IPS-15b (cell line): ENCODE results near the gene PVR.
"Not testable (repeated sequence)": the region's sequence is repeated elsewhere in the genome, so short reads cannot be mapped to it uniquely, and the experiment has no call there.

ENCODE experiments used
- H3K27me3 ChIP-seq: one replicate; pipeline ENCODE4 v1.6.1; 2013; ENCODE audit warnings: low read length; ENCODE audit not compliant: control insufficient read depth, insufficient read depth
- H3K36me3 ChIP-seq: one replicate; pipeline ENCODE4 v1.6.1; 2013; ENCODE audit warnings: low read length; ENCODE audit not compliant: control insufficient read depth, insufficient read depth
- H3K4me1 ChIP-seq: one replicate; pipeline ENCODE4 v1.6.1; 2013; ENCODE audit warnings: mild to moderate bottlenecking, low read length; ENCODE audit not compliant: control insufficient read depth, insufficient read depth
- H3K4me3 ChIP-seq: one replicate; pipeline ENCODE4 v1.5.1; 2013; ENCODE audit warnings: low read depth, low read length
- H3K9ac ChIP-seq: one replicate; pipeline ENCODE4 v1.6.1; 2013; ENCODE audit warnings: low read depth, mild to moderate bottlenecking, low read length
- H3K9me3 ChIP-seq: one replicate; pipeline ENCODE4 v1.6.1; 2013; ENCODE audit warnings: mild to moderate bottlenecking, low read length; ENCODE audit not compliant: control insufficient read depth, insufficient read depth

Gene PVR

DNA sequence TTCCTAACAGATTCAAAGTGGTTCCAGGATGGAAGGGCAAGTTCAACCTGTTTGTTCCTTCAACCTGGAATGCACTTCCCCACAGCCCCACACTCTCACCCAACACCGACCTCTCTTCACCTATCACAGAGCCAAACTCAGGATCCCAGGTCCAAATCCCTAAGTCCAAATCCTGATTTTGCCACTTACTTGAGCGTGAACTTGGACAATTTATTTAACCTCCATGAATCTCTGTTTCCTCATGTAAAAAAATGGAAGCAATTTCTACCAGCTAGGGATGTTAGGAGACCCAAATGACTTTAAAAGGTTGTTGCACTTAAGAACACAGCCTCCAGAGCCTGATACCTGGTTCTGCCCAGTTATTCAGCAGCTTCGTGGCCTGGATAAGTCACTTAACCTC lies 35.8 kb upstream of the PVR start:
- Histone ChIP-seq H3K27me3 (no peaks in the 10 kb centered on the region), H3K9ac (peak overlapping the region; percentile 16), H3K4me1 (peaks cover 18% of the 10 kb centered on the region), H3K9me3 (no peaks in the 10 kb centered on the region), H3K4me3 (no peak overlapping the region), H3K36me3 (no peaks in the 10 kb centered on the region)

DNA sequence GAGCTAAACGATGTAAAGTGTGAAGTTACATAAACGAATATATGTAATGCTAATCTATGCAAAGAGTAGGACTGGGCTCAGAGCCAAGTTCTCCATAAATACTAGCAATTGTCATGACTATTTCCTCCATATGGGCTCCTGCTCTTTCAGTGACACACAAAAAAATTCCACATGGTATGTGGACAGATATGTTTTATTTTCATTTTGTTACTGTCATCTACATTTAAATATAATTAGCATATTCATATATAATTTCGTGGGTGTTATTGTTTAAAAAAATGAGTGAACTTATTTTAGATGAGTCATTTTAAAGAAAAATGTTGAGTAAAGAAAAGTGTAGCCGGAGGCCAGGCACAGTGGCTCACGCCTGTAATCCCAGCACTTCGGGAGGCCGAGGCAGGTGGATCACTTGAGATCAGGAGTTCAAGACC lies 35.3 kb upstream of the PVR start:
- Histone ChIP-seq H3K4me1 (peaks cover 17% of the 10 kb centered on the region), H3K4me3 (no peak overlapping the region), H3K9ac (no peak overlapping the region)

GRCh38 chr19:44609219-44609618 lies 34.5 kb upstream of the PVR start:
- Histone ChIP-seq H3K9me3 (no peaks in the 10 kb centered on the region), H3K4me1 (peaks cover 10% of the 10 kb centered on the region), H3K27me3 (no peaks in the 10 kb centered on the region), H3K36me3 (no peaks in the 10 kb centered on the region), H3K4me3 (no peak overlapping the region), H3K9ac (no peak overlapping the region)

More for the DNA sequence above, 35.3 kb upstream of the PVR start:
- Histone ChIP-seq H3K27me3 (no peaks in the 10 kb centered on the region), H3K9me3 (no peaks in the 10 kb centered on the region), H3K36me3 (no peaks in the 10 kb centered on the region)

- H3K9me3 ChIP-seq, H3K27me3 ChIP-seq, H3K9ac ChIP-seq, H3K4me1 ChIP-seq, H3K4me3 ChIP-seq, H3K36me3 ChIP-seq: not testable (repeated sequence)
Observed at GRCh38 chr19:44610497-44610896, 33.2 kb upstream of the PVR start.

DNA sequence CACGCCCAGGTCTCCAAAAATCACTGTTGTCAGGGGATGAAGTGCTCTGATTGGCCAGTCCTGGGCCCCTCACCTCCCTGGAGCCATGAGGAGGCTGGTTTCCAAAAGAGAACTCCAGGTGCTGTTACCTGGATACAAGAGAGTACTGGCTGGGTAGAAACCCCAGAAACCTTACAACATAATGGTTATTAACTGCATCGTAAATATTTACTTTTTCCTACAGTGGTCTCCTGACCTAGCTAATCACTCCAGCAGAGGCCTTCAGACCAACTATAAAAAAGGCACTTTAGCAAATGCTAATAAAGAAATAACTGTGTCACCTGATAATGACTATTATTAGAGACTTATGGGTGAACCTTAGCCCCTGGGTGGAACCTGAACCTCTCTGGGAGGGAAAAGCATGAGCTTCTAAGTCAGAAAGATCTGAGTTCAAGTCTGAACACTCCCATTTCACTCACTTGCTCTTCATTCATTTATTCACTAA lies 31.9 kb upstream of the PVR start:
- Histone ChIP-seq H3K9ac (no peak overlapping the region), H3K9me3 (no peaks in the 10 kb centered on the region), H3K4me1 (peaks cover 5% of the 10 kb centered on the region), H3K4me3 (no peak overlapping the region), H3K36me3 (no peaks in the 10 kb centered on the region), H3K27me3 (no peaks in the 10 kb centered on the region)

DNA sequence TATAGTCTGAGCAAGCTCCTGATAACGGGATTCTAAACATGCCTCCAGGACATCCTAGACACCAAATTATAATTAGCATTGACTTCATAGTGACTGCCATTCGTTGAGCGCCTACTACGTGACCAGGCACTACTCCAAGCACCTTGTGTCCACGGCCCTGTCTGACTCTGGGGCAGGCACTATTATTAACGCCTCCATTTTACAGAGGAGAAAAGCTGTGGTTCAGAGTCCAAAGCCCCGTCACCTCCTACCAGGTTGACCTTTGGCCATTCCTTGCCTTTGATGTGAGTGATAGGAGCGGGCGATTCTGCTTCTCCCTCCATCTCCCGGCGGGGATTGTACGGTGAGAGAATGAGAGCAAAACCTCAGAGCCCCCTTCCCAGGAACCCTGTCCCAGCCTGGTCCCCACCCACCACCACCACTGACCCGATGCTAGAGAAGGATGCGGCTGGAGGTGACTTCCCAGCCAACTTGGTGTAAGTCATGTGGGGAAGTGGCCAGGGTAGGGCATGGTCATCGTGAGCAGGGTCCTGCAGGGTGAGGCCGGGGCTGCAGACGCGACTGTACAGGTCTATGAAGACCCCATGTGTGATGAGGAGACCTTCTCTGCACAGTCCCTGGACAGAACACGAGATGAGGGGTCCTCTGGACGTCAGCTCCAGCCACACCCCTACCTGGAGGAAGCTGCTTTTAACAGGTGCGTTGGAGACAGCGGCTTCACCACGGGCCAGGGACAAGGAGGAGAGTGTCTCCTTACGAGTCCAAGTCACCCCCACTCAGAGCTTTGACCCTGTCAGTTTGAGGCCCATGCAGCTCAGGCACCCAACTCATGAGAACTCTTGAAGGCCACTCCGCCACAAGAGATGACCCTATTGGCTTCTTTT lies 30.2 kb upstream of the PVR start, which contains the start of gene IGSF23:
TSS of gene IGSF23 (plus strand) at position 269 of the 884 bp plus-strand sequence. CDS start at position 352, 83 bp downstream.
- Histone ChIP-seq H3K4me1 (no peaks in the 10 kb centered on the region), H3K9ac (no peak within 1 kb of the TSS), H3K27me3 (no peaks in the 10 kb centered on the region), H3K9me3 (no peaks in the 10 kb centered on the region), H3K4me3 (no peak within 1 kb of the TSS), H3K36me3 (no peaks in the 10 kb centered on the region)

DNA sequence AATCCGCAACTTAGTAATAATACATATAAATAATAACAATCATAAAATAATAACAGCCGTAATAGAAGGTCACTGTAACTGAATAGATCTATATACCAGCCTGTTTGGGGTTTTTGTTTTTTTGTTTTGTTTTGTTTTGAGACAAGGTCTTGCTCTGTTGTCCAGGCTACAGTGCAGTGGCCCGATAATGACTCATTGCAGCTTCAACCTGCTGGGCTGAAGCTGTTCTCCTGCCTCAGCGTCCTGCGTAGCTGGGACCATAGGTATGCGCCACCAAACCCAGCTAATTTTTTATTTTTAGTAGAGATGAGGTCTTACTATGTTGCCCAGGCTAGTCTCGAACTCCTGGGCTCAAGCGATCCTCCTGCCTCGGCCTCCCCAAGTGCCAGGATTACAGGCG lies 29.4 kb upstream of the PVR start:
- Histone ChIP-seq H3K9me3 (no peaks in the 10 kb centered on the region), H3K36me3 (no peaks in the 10 kb centered on the region), H3K4me1 (no peaks in the 10 kb centered on the region), H3K27me3 (no peaks in the 10 kb centered on the region), H3K9ac (no peak overlapping the region), H3K4me3 (no peak overlapping the region)

- Histone ChIP-seq H3K36me3 (no peaks in the 10 kb centered on the region), H3K9ac (no peak overlapping the region)
Observed at GRCh38 chr19:44615863-44616247, 27.9 kb upstream of the PVR start.

DNA sequence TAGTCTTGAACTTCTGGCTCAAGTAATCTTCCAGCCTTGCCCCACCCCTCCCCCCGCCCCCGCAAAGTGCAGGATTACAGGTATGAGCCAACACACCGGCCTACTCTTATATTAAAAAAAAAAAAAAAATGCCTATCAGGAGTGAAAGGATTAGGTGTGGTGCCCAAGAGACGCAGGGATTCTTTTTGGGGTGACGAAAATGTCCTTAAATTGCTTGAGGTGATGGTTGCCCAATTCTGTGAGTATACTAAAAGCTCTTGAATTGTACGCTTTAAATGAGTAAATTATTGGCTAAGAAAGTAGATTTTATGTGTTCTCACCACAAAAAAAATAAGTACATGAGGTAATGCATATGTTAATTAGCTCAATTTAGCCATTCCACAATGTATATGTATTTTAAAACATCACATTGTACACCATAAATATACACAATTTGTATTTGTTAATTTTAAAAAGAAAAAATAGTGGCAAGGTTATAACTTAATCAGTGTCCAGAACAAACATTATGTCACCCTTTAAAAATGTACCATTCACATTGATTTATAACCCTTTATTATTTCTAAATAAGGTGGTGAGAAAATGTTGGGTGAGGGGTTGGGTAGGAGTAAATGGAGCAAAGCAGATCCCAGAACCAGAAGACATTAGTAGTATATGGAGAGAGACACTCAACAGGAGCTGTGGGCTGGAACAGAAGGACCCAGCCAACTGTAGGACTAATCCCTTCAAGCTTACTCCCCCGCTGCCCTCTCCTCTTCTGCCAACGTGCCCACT lies 26.4 kb upstream of the PVR start:
- Histone ChIP-seq H3K36me3 (no peaks in the 10 kb centered on the region), H3K9ac (no peak overlapping the region), H3K9me3 (no peaks in the 10 kb centered on the region), H3K4me3 (no peak overlapping the region), H3K27me3 (no peaks in the 10 kb centered on the region), H3K4me1 (no peaks in the 10 kb centered on the region)

More at GRCh38 chr19:44615863-44616247, 27.9 kb upstream of the PVR start:
- Histone ChIP-seq H3K4me1 (no peaks in the 10 kb centered on the region), H3K9me3 (no peaks in the 10 kb centered on the region), H3K4me3 (no peak overlapping the region), H3K27me3 (no peaks in the 10 kb centered on the region)

DNA sequence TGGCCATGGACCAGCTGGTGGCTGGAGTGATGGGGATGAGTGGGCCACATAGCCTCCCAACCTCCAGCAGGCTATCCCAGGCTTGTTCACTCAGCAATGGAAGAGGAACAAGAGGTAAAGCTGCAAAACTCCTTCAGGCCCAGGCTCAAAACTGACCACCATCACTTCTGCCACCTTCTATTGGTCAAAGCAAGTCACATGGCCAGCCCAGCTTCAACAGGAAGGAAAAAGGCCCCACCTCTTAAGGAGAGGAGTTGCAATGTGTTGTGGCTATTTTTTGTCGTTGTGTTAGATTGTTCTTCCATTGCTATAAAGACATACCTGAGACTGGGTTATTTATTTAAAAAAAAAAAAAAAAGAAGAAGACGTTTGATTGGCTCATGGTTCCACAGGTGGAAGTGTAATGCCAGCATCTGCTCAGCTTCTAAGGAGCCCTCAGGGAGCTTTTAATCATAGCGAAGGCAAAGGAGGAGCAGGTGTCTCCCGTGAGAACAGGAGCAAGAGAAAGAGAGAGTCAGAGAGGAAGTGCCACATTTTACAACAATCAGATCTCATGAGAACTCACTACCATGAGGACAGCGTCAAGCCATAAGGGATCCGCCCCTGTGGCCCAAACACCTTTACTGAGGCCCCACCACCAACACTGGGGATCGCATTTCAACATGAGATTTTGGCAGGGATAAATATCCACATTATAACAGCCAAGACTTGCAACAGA lies 24.9 kb upstream of the PVR start:
- no peak overlapping the region for H3K9ac ChIP-seq
- H3K4me1 ChIP-seq, result no peaks in the 10 kb centered on the region
- H3K4me3 ChIP-seq, result no peak overlapping the region
- H3K36me3 ChIP-seq, result no peaks in the 10 kb centered on the region
- H3K27me3 ChIP-seq, result no peaks in the 10 kb centered on the region
- H3K9me3 ChIP-seq, result no peaks in the 10 kb centered on the region

GRCh38 chr19:44620667-44621066 lies 23.0 kb upstream of the PVR start:
- H3K27me3 ChIP-seq, result no peaks in the 10 kb centered on the region
- H3K9me3 ChIP-seq, result no peaks in the 10 kb centered on the region
- no peak overlapping the region for H3K9ac ChIP-seq
- no peaks in the 10 kb centered on the region for H3K4me1 ChIP-seq
- H3K4me3 ChIP-seq, result no peak overlapping the region
- H3K36me3 ChIP-seq, result no peaks in the 10 kb centered on the region
